HG02623 (cell line): ENCODE data around the gene TCTN3.
"Not testable (repeated sequence)": the region's sequence is repeated elsewhere in the genome, so short reads cannot be mapped to it uniquely, and the experiment has no call there.

Source experiments
- ATAC-seq: cut with Tn5 transposase; IDR thresholded peaks from one replicate; pipeline ENCODE4 v1.9.1; 2021; ENCODE audit warnings: moderate library complexity; ENCODE audit not compliant: unreplicated experiment

The TCTN3 gene

DNA sequence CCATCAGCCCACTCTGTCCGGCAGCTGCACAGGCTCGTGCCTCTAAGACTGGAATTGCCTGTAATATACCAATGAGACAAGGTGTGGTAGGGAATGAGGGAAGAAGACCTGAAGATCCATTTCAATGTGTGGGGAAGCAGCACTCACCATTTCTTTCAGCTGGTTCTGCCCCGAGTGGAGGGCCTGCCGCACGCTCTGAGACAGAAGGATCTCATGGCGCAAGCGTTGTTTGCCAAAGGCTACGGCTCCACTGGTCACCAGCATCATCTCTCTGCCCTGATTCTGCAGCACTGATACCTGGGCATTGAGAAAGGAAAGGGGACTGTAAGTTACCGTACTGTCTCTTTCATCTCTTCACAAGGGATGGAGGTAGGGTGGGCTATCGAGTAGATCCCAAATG, 56.6 kb downstream of the TCTN3 start:
- no peak for ATAC-seq

DNA sequence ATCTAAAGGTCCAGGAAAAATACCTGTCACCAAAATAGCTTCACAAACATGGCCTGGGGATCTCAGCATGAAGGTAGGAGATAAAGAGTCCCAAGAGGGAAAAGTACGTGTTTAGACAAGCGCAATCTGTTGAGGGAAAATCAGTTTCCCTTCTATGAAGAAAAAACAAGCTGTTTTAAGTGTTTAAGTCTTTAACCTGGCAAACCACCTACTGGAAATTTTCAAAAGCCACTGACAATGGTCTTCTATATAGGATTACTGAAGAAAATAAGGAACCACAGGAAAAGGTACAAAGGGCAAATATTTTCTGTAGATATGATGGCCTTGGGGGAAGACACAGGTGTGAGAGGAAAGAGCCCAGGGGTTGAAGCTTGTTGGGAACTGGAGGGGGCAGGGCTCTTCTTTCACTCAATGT, 58.4 kb downstream of the TCTN3 start:
- no peak for ATAC-seq

DNA sequence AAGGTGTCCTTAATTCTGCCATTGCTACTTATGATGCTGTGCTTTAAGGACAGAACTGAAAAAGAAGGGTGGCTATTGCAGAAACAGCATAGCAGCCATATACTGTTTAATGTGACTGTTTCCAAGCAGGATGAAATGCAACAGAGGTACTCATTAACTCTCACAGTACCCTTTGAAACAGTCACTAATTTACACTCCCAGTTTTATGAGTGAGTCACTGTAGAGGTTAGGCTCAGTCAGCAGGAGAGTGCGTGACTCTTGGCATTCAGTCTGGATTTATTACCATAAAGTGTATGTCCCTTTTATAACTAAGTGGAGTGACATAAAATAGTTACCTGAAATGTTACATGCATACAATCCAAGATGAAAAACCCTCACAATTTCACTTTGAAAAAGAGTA, 64.9 kb downstream of the TCTN3 start:
- no peak for ATAC-seq

DNA sequence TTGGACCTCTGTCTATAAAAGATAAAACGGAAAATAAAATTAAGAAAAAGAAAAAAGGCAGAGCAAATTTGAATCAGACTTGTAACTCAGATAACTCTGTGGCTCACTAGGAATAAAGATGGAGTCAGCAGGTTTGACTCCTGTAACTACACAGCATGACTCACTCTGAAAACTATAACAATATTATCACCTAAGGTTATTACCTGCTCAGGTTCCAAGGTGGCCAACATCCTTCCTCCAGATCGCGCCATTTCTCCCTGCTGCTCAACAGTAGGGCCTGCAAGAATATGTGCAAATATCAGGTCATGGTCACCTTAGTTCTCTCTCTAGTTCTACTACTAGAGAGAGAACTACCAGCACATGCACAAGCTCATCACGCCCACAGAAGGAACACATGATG, 67.2 kb downstream of the TCTN3 start:
- ATAC-seq = no peak

DNA sequence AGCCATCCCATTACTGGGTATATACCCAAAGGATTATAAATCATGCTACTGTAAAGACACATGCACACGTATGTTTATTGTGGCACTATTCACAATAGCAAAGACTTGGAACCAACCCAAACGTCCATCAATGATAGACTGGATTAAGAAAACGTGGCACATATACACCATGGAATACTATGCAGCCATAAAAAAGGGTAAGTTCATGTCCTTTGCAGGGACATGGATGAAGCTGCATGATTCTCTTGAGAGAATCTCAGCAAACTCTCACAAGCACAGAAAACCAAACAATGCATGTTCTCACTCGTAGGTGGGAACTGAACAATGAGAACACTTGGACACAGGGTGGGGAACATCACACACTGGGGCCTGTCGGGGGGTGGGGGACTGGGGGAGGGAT, 73.3 kb downstream of the TCTN3 start:
- ATAC-seq = not testable (repeated sequence)

DNA sequence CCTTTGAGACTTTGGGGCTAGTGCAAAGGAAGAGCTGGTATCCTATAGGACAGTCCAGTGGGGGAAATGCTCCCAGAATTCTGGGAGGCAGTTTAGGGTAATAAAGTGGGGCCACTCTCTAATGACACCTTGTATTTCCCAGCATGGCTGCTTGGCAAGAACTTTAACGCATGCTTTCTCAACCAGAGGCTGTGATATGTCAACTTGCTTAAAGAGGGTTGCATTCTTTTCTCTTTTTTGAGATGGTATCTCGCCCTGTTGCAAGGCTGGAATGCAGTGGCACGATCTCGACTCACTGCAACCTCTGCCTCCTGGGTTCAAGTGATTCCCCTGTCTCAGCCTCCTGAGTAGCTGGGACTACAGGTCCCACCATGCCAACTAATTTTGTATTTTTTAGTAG, 75.6 kb downstream of the TCTN3 start:
- ATAC-seq = no peak

DNA sequence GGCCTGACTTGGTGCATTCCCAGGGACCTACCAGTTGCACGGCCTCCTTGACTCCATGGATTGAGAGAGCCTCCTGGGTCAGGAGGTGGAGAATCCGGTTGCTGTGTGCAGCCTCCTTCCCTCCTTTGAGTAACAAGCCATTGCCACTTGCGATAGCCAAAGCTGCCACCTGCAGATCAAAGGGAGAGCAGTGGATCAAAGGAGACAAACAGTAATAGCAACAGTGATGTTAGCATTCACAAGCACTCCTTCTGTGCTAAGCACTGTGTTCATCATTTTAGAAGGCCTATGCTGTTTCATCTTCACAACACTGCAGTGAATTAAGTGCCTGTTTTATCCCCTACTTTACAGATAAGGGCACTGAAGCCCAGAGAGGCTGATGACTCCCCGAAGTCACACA, 77.3 kb downstream of the TCTN3 start:
- ATAC-seq = no peak
